Liver (tissue), 9 donors: ENCODE results near the gene DCAKD. TPM values are rescaled to one million over a fixed set of nuclear protein-coding genes. Genes with fewer than 3 reads are reported as not detected.

Source experiments
- DNase-seq: peaks from one replicate; pipeline ENCODE4 v3.0.0-alpha.2; 2017; ENCODE audit warnings: low spot score
- H3K27ac ChIP-seq, 2 donors: one replicate each; pipeline ENCODE4 v1.7.0; 2013; ENCODE audit warnings: inconsistent platforms in 2 of 2, low read length in 2 of 2, control low read depth in 1 of 2, low read depth in 1 of 2, mild to moderate bottlenecking in 1 of 2
- H3K27me3 ChIP-seq, 4 donors: one replicate each; pipeline versions ENCODE4 v1.6.1 to v1.7.0; 2013; ENCODE audit warnings: low read length in 3 of 4, inconsistent platforms in 1 of 4, mild to moderate bottlenecking in 1 of 4, moderate library complexity in 1 of 4; ENCODE audit not compliant: control insufficient read depth in 4 of 4, insufficient read depth in 4 of 4
- H3K36me3 ChIP-seq, 4 donors: one replicate each; pipeline versions ENCODE4 v1.6.1 to v1.7.0; 2013; ENCODE audit warnings: low read length in 3 of 4, mild to moderate bottlenecking in 3 of 4, low read depth in 1 of 4, moderate library complexity in 1 of 4; ENCODE audit not compliant: control insufficient read depth in 4 of 4, insufficient read depth in 3 of 4
- H3K4me1 ChIP-seq, 4 donors: one replicate each; pipeline versions ENCODE4 v1.6.1 to v1.7.0; 2013; ENCODE audit warnings: low read length in 3 of 4, mild to moderate bottlenecking in 3 of 4, moderate library complexity in 1 of 4; ENCODE audit not compliant: control insufficient read depth in 4 of 4, insufficient read depth in 4 of 4
- H3K4me3 ChIP-seq, 3 donors: one replicate each; pipeline versions ENCODE4 v1.6.1 to v1.7.0; 2013; ENCODE audit warnings: low read length in 3 of 3, control low read depth in 1 of 3, low read depth in 1 of 3, mild to moderate bottlenecking in 1 of 3
- H3K9ac ChIP-seq, 2 donors: one replicate each; pipeline ENCODE4 v1.7.0; 2013; ENCODE audit warnings: low read length in 2 of 2, mild to moderate bottlenecking in 2 of 2, moderate library complexity in 2 of 2, control low read depth in 1 of 2, low read depth in 1 of 2
- H3K9me3 ChIP-seq, 4 donors: one replicate each; pipeline versions ENCODE4 v1.6.1 to v1.7.0; 2013; ENCODE audit warnings: low read length in 3 of 4; ENCODE audit not compliant: control insufficient read depth in 4 of 4
- CTCF ChIP-seq: fragments of 150-350 bp; IDR thresholded peaks from 2 replicates; pipeline ENCODE4 v1.5.1; 2017; ENCODE audit warnings: improper control_type of control experiment, low read depth, low read length; ENCODE audit not compliant: missing input control
- FOXA2 ChIP-seq: IDR thresholded peaks from 2 replicates; pipeline ENCODE4 v1.6.1; 2016; ENCODE audit warnings: antibody characterized with exemption
- GABPA ChIP-seq, 2 donors: IDR thresholded peaks in 1 of 2; conservative IDR thresholded peaks in 1 of 2; 2 replicates each; pipeline ENCODE4 v1.6.1; 2016; ENCODE audit warnings: antibody characterized with exemption in 2 of 2, mild to moderate bottlenecking in 1 of 2, moderate library complexity in 1 of 2
- HNF4A ChIP-seq, 2 donors: conservative IDR thresholded peaks; 2 replicates each; pipeline ENCODE4 v1.6.1; 2016; ENCODE audit warnings: antibody characterized with exemption in 2 of 2, mild to moderate bottlenecking in 2 of 2
- HNF4G ChIP-seq: IDR thresholded peaks from 2 replicates; pipeline ENCODE4 v1.6.1; 2016; ENCODE audit warnings: antibody characterized with exemption
- JUND ChIP-seq, 2 donors: IDR thresholded peaks; 2 replicates each; pipeline ENCODE4 v1.6.1; 2016; ENCODE audit warnings: antibody characterized with exemption in 2 of 2
- NR2F2 ChIP-seq: IDR thresholded peaks from 2 replicates; pipeline ENCODE4 v1.6.1; 2016; ENCODE audit warnings: antibody characterized with exemption
- RAD21 ChIP-seq, 2 donors: IDR thresholded peaks; 2 replicates each; pipeline ENCODE4 v1.6.1; 2016; ENCODE audit warnings: antibody characterized with exemption in 2 of 2, mild to moderate bottlenecking in 2 of 2
- REST ChIP-seq: IDR thresholded peaks from 2 replicates; pipeline ENCODE4 v1.6.1; 2016; ENCODE audit warnings: antibody characterized with exemption, mild to moderate bottlenecking
- RXRA ChIP-seq, 2 donors: IDR thresholded peaks; 2 replicates each; pipeline ENCODE4 v1.6.1; 2017 to 2018; ENCODE audit warnings: antibody characterized with exemption in 2 of 2, mild to moderate bottlenecking in 1 of 2
- SP1 ChIP-seq: IDR thresholded peaks from 2 replicates; pipeline ENCODE4 v1.6.1; 2018; ENCODE audit warnings: antibody characterized with exemption, mild to moderate bottlenecking
- YY1 ChIP-seq: IDR thresholded peaks from 2 replicates; pipeline ENCODE4 v1.6.1; 2016; ENCODE audit warnings: antibody characterized with exemption, mild to moderate bottlenecking
- WGBS: extraction: QIAGEN DNeasy Blood & Tissue Kit; methylation state at CpG from one replicate; pipeline ENCODE4 v1.1.7; 2013; 5-methylcytosine and 5-hydroxymethylcytosine counted together
- polyA plus RNA-seq, 2 donors: library from polyadenylated mRNA; stranded (reverse) in 1 of 2; unstranded in 1 of 2; fragments of 200-250 nt in 1 of 2; fragments of >200 nt in 1 of 2; fragmentation: Nextera tagmentation in 1 of 2; extraction: Ambion mirVana in 1 of 2; gene quantifications; one replicate each; pipeline versions ENCODE4 v1.2.1 to v1.2.3, GENCODE V29; 2013 to 2015
- total RNA-seq, 2 donors: library from RNA; depleted of rRNA; stranded (reverse); fragments of >200 nt; gene quantifications; one replicate each; pipeline ENCODE4 v1.2.3, GENCODE V29; 2014
- donor health status: healthy.
- donor health status: healthy.
- donor health status: healthy.
- donor health status: healthy.
- donor health status: healthy.

Gene DCAKD
- total and polyA plus RNA-seq, 4 donors: 9.7 to 22.9 (median 14.6) TPM

GRCh38 chr17:45096141-45096540, 44.7 kb upstream of the DCAKD start:
- Histone ChIP-seq H3K27ac (peak overlapping the region in 1 of 2 donors; percentile 9), H3K27me3 (no peaks in the 10 kb centered on the region), H3K4me1 (peaks cover 9 to 25% (median 19%) of the 10 kb centered on the region in 4 donors), H3K36me3 (peaks cover 13 to 48% (median 37%) of the 10 kb centered on the region in 4 donors), H3K9me3 (no peaks in the 10 kb centered on the region), H3K9ac (no peak overlapping the region), H3K4me3 (no peak overlapping the region)
- 82% methylated on average over 3 of the region's 3 CpGs for WGBS
- DNase-seq: no peak
- TF ChIP-seq RXRA (IDR thresholded peaks at IDR 0.05) (no peak), CTCF (peak; percentile 28), RAD21 (IDR thresholded peaks at IDR 0.05) (peak; percentile 19 to 56)

- DNase-seq: no peak
- Histone ChIP-seq H3K9ac (peak overlapping the region in 1 of 2 donors; percentile 8), H3K4me1 (peaks cover 12 to 37% (median 22%) of the 10 kb centered on the region in 4 donors), H3K27ac (peak overlapping the region; percentile 79 to 93), H3K9me3 (no peaks in the 10 kb centered on the region), H3K36me3 (peaks cover 11 to 53% (median 41%) of the 10 kb centered on the region in 4 donors), H3K27me3 (no peaks in the 10 kb centered on the region), H3K4me3 (no peak overlapping the region)
- WGBS: 49% methylated on average over 13 of the region's 13 CpGs
- TF ChIP-seq NR2F2 (peak; percentile 77), RXRA (IDR thresholded peaks at IDR 0.05) (peak; percentile 78 to 87), HNF4A (conservative IDR thresholded peaks at IDR 0.05) (peak; percentile 92 to 96), HNF4G (peak; percentile 73), YY1 (no peak), GABPA (IDR thresholded peaks at IDR 0.05 in 1 of 2, conservative IDR thresholded peaks at IDR 0.05 in 1 of 2) (peak in 1 of 2 donors; percentile 3), REST (no peak), FOXA2 (no peak), SP1 (peak; percentile 63), JUND (IDR thresholded peaks at IDR 0.05) (no peak)
These were observed 42.1 kb upstream of the DCAKD start for GRCh38 chr17:45093444-45094110.
